OCI-LY3 (cell line): Measurements from ENCODE around the gene LSM12.
A peak's percentile ranks its signal among the peaks of the same experiment; 100 is the strongest.

Experiments used
- H2AFZ ChIP-seq: fragments of 200-600, 300-600 bp; shearing (Covaris generic); 2 replicates; pipeline ENCODE4 v1.6.0; 2014; ENCODE audit warnings: antibody characterized with exemption, low read depth, low read length
- H3K27ac ChIP-seq: fragments of 200-600, 300-600 bp; sonication (generic); 2 replicates; pipeline ENCODE4 v1.5.1; 2014; ENCODE audit warnings: mild to moderate bottlenecking, low read length, moderate library complexity, mixed read lengths
- H3K27me3 ChIP-seq: fragments of 200-600, 300-600 bp; sonication (generic); 2 replicates; pipeline ENCODE4 v1.6.1; 2014; ENCODE audit warnings: low read depth, low read length, mixed read lengths
- H3K36me3 ChIP-seq: fragments of 200-600, 300-600 bp; sonication (generic); replicated peaks from 2 replicates; pipeline ENCODE3; 2014; ENCODE audit warnings: low read depth, low read length, mixed read lengths
- H3K4me1 ChIP-seq: fragments of 300-600, 200-600 bp; sonication (generic); 2 replicates; pipeline ENCODE4 v1.6.1; 2014; ENCODE audit warnings: low read length, mixed read lengths
- H3K4me2 ChIP-seq: fragments of 200-600, 300-600 bp; sonication (generic); 2 replicates; pipeline ENCODE4 v1.6.1; 2014; ENCODE audit warnings: low read length, mixed read lengths
- H3K4me3 ChIP-seq: fragments of 300-600, 200-600 bp; sonication (generic); 2 replicates; pipeline ENCODE4 v1.5.1; 2014; ENCODE audit warnings: antibody characterized with exemption, mild to moderate bottlenecking, low read length, moderate library complexity
- H3K79me2 ChIP-seq: fragments of 300-600, 200-600 bp; shearing (Covaris generic); 2 replicates; pipeline ENCODE4 v1.6.1; 2014; ENCODE audit warnings: mild to moderate bottlenecking, low read length, mixed read lengths
- H3K9ac ChIP-seq: fragments of 300-600, 200-600 bp; shearing (Covaris generic); 2 replicates; pipeline ENCODE4 v1.6.0; 2014; ENCODE audit warnings: mild to moderate bottlenecking, low read length, moderate library complexity
- H3K9me3 ChIP-seq: fragments of 200-600, 300-600 bp; shearing (Covaris generic); 2 replicates; pipeline ENCODE4 v1.6.1; 2014; ENCODE audit warnings: low read length, mixed read lengths; ENCODE audit not compliant: insufficient read depth
- H4K20me1 ChIP-seq: fragments of 200-600, 300-600 bp; sonication (generic); 2 replicates; pipeline ENCODE4 v1.6.1; 2016; ENCODE audit warnings: low read length, mixed read lengths; ENCODE audit not compliant: insufficient read depth
- EZH2phosphoT487 ChIP-seq: fragments of 200-600 bp; shearing (Covaris generic); IDR thresholded peaks from 2 replicates; pipeline ENCODE4 v1.6.1; 2018; ENCODE audit warnings: antibody characterized with exemption, mixed run types, low read depth
- TF ChIP-seq, protein P1 (sequence below): fragments of 200-600, 300-600 bp; sonication (generic); IDR thresholded peaks from 2 replicates; pipeline ENCODE4 v1.5.1; 2014; ENCODE audit warnings: antibody characterized with exemption, low read length, low read depth

Gene LSM12

DNA sequence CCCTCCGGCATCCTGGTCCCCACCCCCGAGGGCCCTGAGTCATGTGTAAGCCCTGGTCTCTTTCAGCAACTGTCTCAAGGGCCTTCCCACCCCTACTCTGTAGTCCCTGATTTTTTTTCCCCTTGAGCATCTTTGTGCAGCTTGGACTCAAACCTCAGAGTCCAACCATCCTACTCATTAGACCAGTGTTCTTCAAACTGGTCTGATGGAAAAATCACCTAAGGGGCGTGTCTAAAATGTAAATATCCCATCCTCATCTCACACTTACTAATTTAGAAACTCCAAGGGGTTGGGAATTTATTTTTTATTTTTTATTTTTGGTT is 4.7 kb upstream of the LSM12 start:
- Histone ChIP-seq H3K9me3 (no peaks in the 10 kb centered on the region), H3K27ac (peak overlapping the region; percentile 80), H3K36me3 (peaks cover 4% of the 10 kb centered on the region), H3K4me1 (peaks cover 19% of the 10 kb centered on the region), H4K20me1 (no peaks in the 10 kb centered on the region), H3K4me3 (peak overlapping the region; percentile 95), H2AFZ (peak overlapping the region; percentile 63; the same call in 1 of the 2 replicates), H3K4me2 (peak overlapping the region; percentile 72), H3K27me3 (no peaks in the 10 kb centered on the region), H3K79me2 (peaks cover 30% of the 10 kb centered on the region), H3K9ac (peak overlapping the region; percentile 91)
- TF ChIP-seq, protein P1, sequence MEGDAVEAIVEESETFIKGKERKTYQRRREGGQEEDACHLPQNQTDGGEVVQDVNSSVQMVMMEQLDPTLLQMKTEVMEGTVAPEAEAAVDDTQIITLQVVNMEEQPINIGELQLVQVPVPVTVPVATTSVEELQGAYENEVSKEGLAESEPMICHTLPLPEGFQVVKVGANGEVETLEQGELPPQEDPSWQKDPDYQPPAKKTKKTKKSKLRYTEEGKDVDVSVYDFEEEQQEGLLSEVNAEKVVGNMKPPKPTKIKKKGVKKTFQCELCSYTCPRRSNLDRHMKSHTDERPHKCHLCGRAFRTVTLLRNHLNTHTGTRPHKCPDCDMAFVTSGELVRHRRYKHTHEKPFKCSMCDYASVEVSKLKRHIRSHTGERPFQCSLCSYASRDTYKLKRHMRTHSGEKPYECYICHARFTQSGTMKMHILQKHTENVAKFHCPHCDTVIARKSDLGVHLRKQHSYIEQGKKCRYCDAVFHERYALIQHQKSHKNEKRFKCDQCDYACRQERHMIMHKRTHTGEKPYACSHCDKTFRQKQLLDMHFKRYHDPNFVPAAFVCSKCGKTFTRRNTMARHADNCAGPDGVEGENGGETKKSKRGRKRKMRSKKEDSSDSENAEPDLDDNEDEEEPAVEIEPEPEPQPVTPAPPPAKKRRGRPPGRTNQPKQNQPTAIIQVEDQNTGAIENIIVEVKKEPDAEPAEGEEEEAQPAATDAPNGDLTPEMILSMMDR: no peak
- TF ChIP-seq EZH2phosphoT487: no peak

DNA sequence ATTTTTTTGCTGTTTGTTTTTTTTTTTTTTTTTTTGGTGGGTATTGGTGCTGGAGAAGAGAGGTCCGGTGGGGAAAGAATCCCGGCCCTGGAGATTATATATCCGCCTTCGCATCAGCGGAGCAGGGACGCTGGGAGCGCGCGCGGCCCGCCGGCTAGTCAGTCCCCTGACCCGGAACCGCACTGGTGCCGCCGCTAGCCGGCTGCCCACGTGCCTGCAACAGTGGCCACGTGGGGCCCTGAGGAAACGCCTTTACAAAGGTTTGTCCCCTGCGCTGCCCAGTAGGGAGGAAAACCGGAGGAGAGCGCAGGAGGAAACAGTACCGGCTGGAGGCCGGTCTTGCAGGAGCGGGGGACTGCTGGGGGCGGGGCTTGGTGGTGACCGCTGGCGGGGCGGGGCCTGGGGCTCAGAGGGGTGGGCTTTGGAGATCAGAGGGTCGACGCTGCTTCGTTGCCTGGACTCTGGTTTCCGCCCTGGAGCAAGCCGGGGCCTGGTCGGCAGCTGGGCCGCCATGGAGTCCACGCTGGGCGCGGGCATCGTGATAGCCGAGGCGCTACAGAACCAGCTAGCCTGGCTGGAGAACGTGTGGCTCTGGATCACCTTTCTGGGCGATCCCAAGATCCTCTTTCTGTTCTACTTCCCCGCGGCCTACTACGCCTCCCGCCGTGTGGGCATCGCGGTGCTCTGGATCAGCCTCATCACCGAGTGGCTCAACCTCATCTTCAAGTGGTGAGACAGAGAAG is 4.2 kb upstream of the LSM12 start, which contains the start of gene G6PC3:
Gene G6PC3 (plus strand): TSS at position 281 of the 743 bp plus-strand sequence. CDS start 231 bp downstream, at position 512.
- H3K36me3 ChIP-seq: peaks cover 2% of the 10 kb centered on the region
- peak within 1 kb of the TSS; percentile 95 for H3K4me3 ChIP-seq

GRCh38 chr17:44069974-44070454 is 3.5 kb upstream of the LSM12 start:
- H3K36me3 ChIP-seq: no peaks in the 10 kb centered on the region
- H3K4me3 ChIP-seq: peak overlapping the region; percentile 95
- H4K20me1 ChIP-seq: no peaks in the 10 kb centered on the region
- peak overlapping the region; percentile 91 for H3K9ac ChIP-seq
- H3K4me1 ChIP-seq: peaks cover 24% of the 10 kb centered on the region
- no peak overlapping the region for H2AFZ ChIP-seq
- H3K9me3 ChIP-seq: no peaks in the 10 kb centered on the region
- H3K79me2 ChIP-seq: peaks cover 41% of the 10 kb centered on the region
- H3K27ac ChIP-seq: peak overlapping the region; percentile 80
- H3K4me2 ChIP-seq: peak overlapping the region; percentile 72
- TF ChIP-seq, protein P1: no peak
- TF ChIP-seq EZH2phosphoT487: no peak
- H3K27me3 ChIP-seq: no peaks in the 10 kb centered on the region

More for the DNA sequence above, 4.2 kb upstream of the LSM12 start, which contains the start of gene G6PC3:
- Histone ChIP-seq H3K4me1 (peaks cover 19% of the 10 kb centered on the region), H3K79me2 (peaks cover 35% of the 10 kb centered on the region), H2AFZ (peak within 1 kb of the TSS; percentile 63; the same call in 1 of the 2 replicates), H3K9ac (peak within 1 kb of the TSS; percentile 91), H3K9me3 (no peaks in the 10 kb centered on the region), H3K4me2 (peak within 1 kb of the TSS; percentile 72), H3K27ac (peak within 1 kb of the TSS; percentile 80), H4K20me1 (no peaks in the 10 kb centered on the region), H3K27me3 (no peaks in the 10 kb centered on the region)
- TF ChIP-seq, protein P1: no peak
- no peak for TF ChIP-seq EZH2phosphoT487

DNA sequence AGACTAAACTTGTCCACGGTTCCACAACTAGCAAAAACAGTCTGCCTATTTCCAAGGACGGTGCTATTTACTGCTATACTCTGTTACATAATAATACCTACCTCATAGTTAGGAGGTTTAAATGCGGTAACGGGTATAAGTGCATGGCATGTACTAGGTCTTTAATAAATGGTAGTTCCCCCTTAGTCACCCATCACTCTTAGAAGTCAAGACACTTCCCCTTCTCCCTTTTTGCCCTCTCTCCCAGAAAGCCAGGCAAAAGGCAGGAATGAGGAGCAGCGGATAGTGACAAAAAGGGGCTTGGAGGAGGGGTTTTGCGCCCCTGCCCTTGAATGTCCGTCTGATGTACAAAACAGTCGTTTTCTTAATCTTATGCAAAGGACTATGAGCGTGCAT is 1.1 kb upstream of the LSM12 start:
- Histone ChIP-seq H3K27ac (no peak overlapping the region), H2AFZ (peak overlapping the region; percentile 10; the same call in 1 of the 2 replicates), H3K4me2 (peak overlapping the region; percentile 74; the same call in 1 of the 2 replicates)

More for the DNA sequence above, 1.1 kb upstream of the LSM12 start:
- TF ChIP-seq EZH2phosphoT487: no peak
- TF ChIP-seq, protein P1: no peak
- Histone ChIP-seq H3K4me1 (peaks cover 28% of the 10 kb centered on the region), H4K20me1 (no peaks in the 10 kb centered on the region), H3K9me3 (no peaks in the 10 kb centered on the region), H3K27me3 (no peaks in the 10 kb centered on the region), H3K9ac (no peak overlapping the region), H3K79me2 (peaks cover 59% of the 10 kb centered on the region), H3K36me3 (peaks cover 14% of the 10 kb centered on the region), H3K4me3 (no peak overlapping the region)
